ENCODE data around the gene MS4A5.
"Not testable (repeated sequence)": the region's sequence is repeated elsewhere in the genome, so short reads cannot be mapped to it uniquely, and the experiment has no call there.

MS4A5 gene

DNA sequence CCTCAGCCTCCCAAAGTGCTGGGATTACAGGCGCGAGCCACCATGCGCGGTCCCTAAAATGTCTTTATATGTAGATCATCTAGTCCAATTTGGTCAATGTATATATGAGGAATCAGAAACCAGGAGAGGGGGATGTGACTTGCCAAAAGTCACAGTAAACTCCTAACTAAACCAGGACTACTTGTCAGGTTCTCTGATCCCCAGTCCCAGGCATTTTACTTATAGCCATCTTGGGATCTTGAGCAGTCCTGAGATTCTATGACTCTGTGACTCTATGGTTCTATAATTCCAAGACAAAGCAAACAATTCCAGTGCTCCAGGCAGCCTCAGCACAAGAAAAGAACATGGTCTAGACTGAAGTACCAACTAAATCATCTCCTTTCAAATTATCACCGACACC lies at the start of gene MS4A5:
Gene MS4A5 (plus strand): TSS at position 301 of the 400 bp plus-strand sequence. CDS start 103 bp downstream, outside the sequence.
- DNase-seq: no peak

- no peak for DNase-seq
Measured at GRCh38 chr11:60389279-60389910, 40.0 kb upstream of the MS4A5 start.

- no peak for DNase-seq
Measured at GRCh38 chr11:60390419-60390818, 39.0 kb upstream of the MS4A5 start.

DNA sequence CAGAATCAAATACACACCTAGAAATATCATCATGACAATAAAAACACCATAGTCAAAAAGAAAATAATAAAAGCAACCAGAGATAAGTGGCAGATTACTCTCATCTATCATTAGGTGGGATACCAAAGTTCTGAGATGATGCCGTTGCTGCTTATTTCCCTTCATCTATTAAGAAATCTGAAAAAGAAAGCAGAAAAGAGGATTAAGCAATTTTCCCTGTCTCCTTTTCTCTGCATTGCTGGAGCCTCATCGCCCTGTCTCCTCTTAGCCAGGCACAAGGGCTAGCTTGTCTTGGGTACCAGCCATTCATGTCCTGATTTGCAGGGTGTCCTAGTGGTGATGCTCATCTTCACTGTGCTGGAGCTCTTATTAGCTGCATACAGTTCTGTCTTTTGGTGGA lies 37.0 kb upstream of the MS4A5 start:
- DNase-seq: no peak

- no peak for DNase-seq
Measured at GRCh38 chr11:60393016-60393415, 36.4 kb upstream of the MS4A5 start.

DNA sequence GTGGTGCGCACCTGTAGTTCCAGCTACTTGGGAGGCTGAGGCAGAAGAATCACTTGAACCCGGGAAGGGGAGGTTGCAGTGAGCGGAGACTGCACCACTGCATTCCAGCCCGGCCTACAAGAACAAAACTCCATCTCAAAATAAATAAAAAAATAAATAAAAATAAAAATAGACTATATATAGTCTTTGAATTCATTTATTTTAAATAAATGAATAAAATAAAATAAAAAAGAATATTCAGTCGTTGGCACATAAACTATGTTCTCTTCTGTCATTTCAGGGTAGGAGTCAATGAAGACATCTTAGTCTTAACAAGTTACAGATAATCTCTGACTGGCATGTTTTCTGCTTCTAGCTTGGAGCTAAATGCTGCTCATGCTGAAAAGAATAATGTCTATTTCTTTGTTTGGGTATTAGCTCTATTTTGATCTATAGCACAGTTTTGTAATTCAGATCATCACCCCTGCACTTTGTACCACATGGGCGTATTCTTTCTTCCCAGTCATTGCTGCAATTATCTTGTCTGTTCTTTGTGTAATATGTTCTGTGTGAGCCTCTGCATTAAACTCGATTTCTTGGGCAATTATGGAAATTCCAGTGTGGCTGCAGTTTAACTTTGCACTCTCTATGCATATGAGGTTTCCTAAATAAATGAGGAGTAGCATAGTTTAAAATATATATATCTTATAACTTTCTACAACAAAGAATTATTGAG lies 34.5 kb upstream of the MS4A5 start:
- no peak for DNase-seq

DNA sequence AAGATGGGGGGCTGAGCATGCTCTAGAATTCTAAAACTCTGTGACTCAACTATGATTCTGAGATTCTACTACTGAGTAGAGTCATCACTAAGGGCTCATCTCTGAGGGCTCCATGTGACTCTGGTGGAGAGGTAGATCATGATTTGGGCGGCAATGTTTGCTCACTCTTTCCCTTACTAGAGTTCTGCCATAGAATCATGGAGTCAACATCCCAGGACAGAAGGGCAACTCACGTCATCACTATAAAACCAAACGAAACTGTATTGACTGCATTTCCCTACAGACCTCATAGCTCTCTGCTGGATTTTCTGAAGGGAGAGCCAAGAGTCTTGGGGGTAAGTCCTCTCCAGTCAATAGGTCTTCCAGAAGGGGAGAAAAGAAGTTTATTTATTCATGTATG lies 33.0 kb upstream of the MS4A5 start, which contains the start of gene MS4A14:
Gene MS4A14 (plus strand): TSS at position 78 of the 400 bp plus-strand sequence. CDS start 120 bp downstream, at position 198.
- no peak for DNase-seq

GRCh38 chr11:60396799-60397198 lies 32.6 kb upstream of the MS4A5 start:
- DNase-seq: no peak

GRCh38 chr11:60420015-60420414 lies 9.4 kb upstream of the MS4A5 start:
- DNase-seq: no peak

DNA sequence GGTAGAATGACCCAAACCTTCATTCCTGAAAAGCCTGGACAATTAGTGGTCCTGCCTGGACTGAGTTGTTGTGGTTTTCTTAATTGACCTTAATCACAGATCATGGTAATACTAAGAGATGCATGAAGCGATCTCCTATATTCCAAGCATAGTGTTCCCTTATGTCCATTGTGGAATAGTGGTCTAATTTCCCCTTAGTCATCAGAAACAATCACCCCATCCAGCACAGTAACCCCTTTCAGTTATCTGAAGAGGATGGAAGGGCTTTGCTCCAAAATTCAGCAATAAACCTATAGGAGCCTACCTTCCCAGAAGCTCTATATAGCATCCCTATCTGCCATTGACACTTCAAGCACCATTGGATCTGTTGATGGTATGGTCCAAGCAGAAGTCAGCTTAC lies 6.8 kb upstream of the MS4A5 start:
- no peak for DNase-seq

DNA sequence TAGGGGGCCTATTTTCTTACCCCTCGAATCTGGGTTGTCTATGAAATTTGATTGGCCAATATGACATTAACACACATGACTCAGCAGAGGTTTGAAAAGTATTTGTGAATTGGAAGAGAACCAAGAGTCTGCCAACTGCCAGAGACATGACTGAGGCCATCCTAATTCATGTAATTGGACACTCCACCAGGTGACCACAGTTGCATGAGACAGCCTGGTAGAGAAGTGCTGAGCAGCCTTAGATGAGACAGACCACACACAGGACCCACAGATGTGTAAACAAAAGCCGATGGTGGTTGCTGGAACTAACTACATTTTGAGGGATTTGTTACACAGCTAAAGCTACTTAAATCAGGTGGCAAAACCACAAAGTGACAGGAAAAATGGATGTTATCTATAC lies 855 bp upstream of the MS4A5 start:
- DNase-seq: no peak

- no peak for DNase-seq
Measured at GRCh38 chr11:60431251-60431650, 1.9 kb downstream of the MS4A5 start.

DNA sequence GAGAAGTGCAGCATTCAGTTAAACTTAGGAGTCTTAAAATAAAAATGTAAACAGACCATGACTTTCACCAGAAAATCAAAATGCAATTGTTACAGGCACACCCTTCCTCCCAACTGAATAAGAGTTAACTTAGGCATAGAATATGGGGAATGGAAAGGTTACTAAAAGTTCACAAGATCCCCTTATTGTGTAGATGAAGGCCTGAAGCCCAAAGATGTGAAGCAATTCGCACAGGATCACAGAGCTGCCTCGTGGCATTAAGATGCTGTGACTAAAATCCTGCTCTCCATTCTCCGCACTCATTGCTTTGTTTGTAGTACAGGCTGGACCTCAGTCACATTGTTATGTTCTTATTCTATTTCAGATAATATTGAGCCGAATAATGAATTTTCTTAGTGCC lies 4.0 kb downstream of the MS4A5 start:
- DNase-seq: no peak

DNA sequence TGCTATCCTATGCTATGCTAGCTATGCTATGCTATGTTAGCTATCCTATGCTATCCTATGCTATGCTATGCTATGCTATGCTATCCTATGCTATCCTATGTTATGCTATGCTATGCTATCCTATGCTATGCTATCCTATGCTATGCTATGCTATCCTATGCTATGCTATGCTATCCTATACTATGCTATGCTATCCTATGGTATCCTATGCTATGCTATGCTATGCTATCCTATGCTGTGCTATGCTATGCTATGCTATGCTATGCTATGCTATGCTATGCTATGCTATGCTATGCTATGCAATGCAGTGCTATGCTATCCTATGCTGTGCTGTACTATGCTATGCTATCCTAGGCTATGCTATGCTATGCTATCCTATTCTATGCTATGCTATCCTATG lies 17.7 kb downstream of the MS4A5 start:
- DNase-seq: no peak

DNA sequence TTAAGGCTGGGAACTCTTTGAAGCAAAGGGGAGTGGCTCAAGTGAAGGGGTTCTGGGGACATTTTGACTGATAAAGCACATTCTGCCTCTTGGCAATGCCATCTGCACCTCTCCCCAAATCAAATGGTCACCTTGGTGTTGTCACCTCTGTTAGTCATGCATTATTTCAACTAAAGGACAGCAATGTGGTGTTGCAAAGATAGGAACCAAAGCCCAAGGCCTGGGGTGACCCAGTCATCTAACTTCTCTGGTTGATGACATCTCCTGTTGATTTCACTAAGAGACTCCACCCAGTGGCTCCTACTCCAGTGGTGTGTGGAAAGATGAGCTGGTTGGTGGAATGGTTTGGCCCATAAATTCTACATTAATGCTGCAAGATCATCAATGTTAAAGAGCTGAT lies 18.5 kb downstream of the MS4A5 start:
- no peak for DNase-seq

DNA sequence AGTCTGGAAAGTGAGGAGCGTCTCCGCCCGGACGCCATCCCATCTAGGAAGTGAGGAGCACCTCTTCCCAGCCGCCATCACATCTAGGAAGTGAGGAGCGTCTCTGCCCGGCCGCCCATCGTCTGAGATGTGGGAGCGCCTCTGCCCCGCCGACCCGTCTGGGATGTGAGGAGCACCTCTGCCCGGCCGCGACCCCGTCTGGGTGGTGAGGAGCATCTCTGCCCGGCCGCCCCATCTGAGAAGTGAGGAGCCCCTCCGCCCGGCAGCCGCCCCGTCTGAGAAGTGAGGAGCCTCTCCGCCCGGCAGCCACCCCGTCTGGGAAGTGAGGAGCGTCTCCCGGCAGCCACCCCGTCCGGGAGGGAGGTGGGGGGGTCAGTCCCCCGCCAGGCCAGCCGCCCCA lies 21.8 kb downstream of the MS4A5 start:
- not testable (repeated sequence) for DNase-seq

GRCh38 chr11:60454212-60454611 lies 24.8 kb downstream of the MS4A5 start:
- no peak for DNase-seq

- no peak for DNase-seq
Measured at GRCh38 chr11:60455531-60456042, 26.2 kb downstream of the MS4A5 start, which contains the start of gene MS4A1. Gene MS4A1, plus strand, starts transcription at chr11:60455847. Its CDS starts 6,528 bp downstream, at chr11:60462375.

GRCh38 chr11:60457576-60457975 lies 28.2 kb downstream of the MS4A5 start:
- DNase-seq: no peak

DNA sequence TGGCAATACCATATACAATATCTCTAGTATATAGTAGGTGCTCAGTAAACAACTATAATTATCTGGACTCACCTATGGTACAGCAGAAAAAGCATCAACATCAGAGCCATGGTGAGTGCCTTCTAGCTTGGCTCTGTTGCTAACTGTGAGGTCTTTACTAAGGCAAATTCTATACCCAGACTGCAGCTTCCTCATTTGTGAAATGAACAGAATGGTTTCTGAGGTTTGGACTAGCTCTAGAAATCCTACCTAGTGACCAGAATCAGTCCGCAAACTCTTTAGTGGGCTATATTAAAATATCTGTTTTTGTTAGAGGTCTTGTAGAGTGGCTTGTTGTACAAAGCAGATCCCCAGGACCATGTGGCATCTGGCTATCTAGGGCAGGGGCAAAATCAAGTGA lies 30.0 kb downstream of the MS4A5 start:
- DNase-seq: no peak

DNA sequence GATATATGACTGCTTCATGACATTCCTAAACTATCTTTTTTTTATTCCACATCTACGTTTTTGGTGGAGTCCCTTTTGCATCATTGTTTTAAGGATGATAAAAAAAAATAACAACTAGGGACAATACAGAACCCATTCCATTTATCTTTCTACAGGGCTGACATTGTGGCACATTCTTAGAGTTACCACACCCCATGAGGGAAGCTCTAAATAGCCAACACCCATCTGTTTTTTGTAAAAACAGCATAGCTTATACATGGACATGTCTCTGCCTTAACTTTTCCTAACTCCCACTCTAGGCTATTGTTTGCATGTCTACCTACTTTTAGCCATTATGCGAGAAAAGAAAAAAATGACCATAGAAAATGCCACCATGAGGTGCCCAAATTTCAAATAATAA lies 39.5 kb downstream of the MS4A5 start:
- no peak for DNase-seq

DNA sequence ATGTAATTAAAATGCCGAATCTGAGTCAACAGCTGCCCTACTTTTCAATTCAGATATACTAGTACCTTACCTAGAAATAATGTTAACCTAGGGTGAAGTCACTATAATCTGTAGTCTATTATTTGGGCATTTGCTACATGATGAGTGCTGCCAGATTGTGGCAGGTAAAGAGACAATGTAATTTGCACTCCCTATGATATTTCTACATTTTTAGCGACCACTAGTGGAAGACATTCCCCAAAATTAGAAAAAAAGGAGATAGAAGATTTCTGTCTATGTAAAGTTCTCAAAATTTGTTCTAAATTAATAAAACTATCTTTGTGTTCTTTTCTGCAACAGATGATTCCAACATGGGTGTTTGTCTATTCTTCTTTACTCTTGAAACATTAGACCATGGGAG lies 40.4 kb downstream of the MS4A5 start:
- no peak for DNase-seq

DNA sequence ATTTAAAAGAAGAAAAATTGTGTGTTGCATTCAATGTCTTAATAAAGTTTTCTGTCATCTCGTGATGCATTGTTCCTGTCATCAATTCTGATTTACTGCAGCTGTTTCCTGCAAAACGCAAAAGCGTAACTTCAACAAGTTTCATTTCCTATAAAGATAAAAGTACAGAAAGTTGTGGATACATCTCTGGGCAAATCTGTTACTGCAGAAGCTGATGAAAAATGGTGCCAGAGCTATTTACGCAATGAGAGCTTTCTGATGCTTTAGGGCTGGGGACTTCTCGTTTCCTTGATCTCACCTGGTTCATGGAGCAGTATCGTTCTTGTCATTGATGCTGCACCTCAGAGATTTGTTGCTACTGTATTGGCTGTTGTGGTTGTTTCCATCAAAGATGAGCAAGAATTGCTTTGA lies 47.7 kb downstream of the MS4A5 start:
- no peak for DNase-seq

- no peak for DNase-seq
Measured at GRCh38 chr11:60482361-60482760, 53.0 kb downstream of the MS4A5 start.
